GM12878 (cell line): ENCODE results near the gene HNRNPU. TPM values are rescaled to one million over a fixed set of nuclear protein-coding genes. Genes with fewer than 3 reads are reported as not detected.

Experiments used
- ATAC-seq: fragments of 200-7000 bp; cut with Tn5 transposase; 3 replicates; pipeline ENCODE4 v1.9.1; 2020; ENCODE audit warnings: mild to moderate bottlenecking, moderate library complexity
- BruUV-seq: library from RNA; stranded (reverse); fragments of 400-500 nt; replicated peaks from 2 replicates; lab custom pipeline; 2021; lab: Mats Ljungman, UMichigan
- CTCF ChIA-PET: fragments of 300-600 bp; sonication (Branson Sonifier 250); formaldehyde crosslinking; extraction: SDS; loops from one replicate; lab custom pipeline; 2021; ENCODE audit warnings: inconsistent platforms; lab: Yijun Ruan, JAX
- POLR2A ChIA-PET: fragments of 350-600 bp; formaldehyde crosslinking; extraction: SDS; loops from one replicate; lab custom pipeline; 2021; ENCODE audit warnings: inconsistent platforms; lab: Charles Lee
- RAD21 ChIA-PET: fragments of 300-600 bp; sonication (Branson Sonifier 250); formaldehyde crosslinking; loops from one replicate; lab custom pipeline; 2023; ENCODE audit warnings: antibody characterized with exemption; ENCODE audit not compliant: unreplicated experiment; lab: Charles Lee
- SMC1A ChIA-PET: fragments of 300-600 bp; sonication (Branson Sonifier 250); formaldehyde crosslinking; loops from one replicate; lab custom pipeline; 2023; ENCODE audit not compliant: unreplicated experiment, uncharacterized antibody; lab: Charles Lee
- DNase-seq: peaks from one replicate; pipeline ENCODE4 v3.0.0-alpha.2; 2011; ENCODE audit warnings: low read depth, low spot score
- FAIRE-seq: peaks from 3 replicates; lab custom pipeline; 2011; peaks lifted over from hg19 to GRCh38; lab: Jason Lieb, UNC
- H2AFZ ChIP-seq: 2 replicates; pipeline ENCODE4 v1.6.0; 2011; ENCODE audit warnings: low read depth, low read length, control low read depth; ENCODE audit not compliant: control insufficient read depth
- H3K27ac ChIP-seq: 2 replicates; pipeline ENCODE4 v1.5.1; 2011; ENCODE audit warnings: control low read depth; ENCODE audit not compliant: control insufficient read depth, insufficient read depth
- H3K27me3 ChIP-seq, 2 experiments: replicated peaks in 1 of 2; 2 replicates each; pipeline versions ENCODE4 v1.6.0 to v1.6.1; 2011; ENCODE audit warnings: low read length in 1 of 2; ENCODE audit not compliant: control insufficient read depth in 2 of 2, insufficient read depth in 2 of 2
- H3K36me3 ChIP-seq, 2 experiments: 2 replicates each; pipeline ENCODE4 v1.5.1; 2011; ENCODE audit warnings: low read length in 1 of 2; ENCODE audit not compliant: control insufficient read depth in 2 of 2, insufficient read depth in 2 of 2
- H3K4me1 ChIP-seq: 2 replicates; pipeline ENCODE4 v1.6.1; 2011; ENCODE audit warnings: mild to moderate bottlenecking, low read length, moderate library complexity, mixed read lengths; ENCODE audit not compliant: control insufficient read depth, insufficient read depth
- H3K4me2 ChIP-seq: 2 replicates; pipeline ENCODE4 v1.6.0; 2011; ENCODE audit warnings: control low read depth; ENCODE audit not compliant: control insufficient read depth, insufficient read depth
- H3K4me3 ChIP-seq: fragments of 200-600 bp; sonication (generic); 2 replicates; pipeline ENCODE4 v1.5.1; 2016
- H3K79me2 ChIP-seq: 2 replicates; pipeline ENCODE4 v1.6.0; 2011; ENCODE audit warnings: low read length; ENCODE audit not compliant: control insufficient read depth, insufficient read depth
- H3K9ac ChIP-seq: 2 replicates; pipeline ENCODE4 v1.8.0; 2011; ENCODE audit warnings: low read length, control low read depth, mixed read lengths; ENCODE audit not compliant: control insufficient read depth, insufficient read depth
- H3K9me3 ChIP-seq: replicated peaks from 3 replicates; pipeline ENCODE4 v1.5.1; 2011; ENCODE audit warnings: mild to moderate bottlenecking, low read length; ENCODE audit not compliant: control insufficient read depth, insufficient read depth
- H4K20me1 ChIP-seq: 2 replicates; pipeline ENCODE4 v1.6.0; 2011; ENCODE audit not compliant: control insufficient read depth, insufficient read depth
- BCL11A ChIP-seq: IDR thresholded peaks from 2 replicates; pipeline ENCODE4 v1.6.1; 2011; ENCODE audit warnings: low read depth, low read length
- BMI1 ChIP-seq: fragments of 450-650 bp; IDR thresholded peaks from 2 replicates; pipeline ENCODE4 v1.6.1; 2016; ENCODE audit warnings: mild to moderate bottlenecking, moderate library complexity, borderline replicate concordance
- BRCA1 ChIP-seq: IDR thresholded peaks from 2 replicates; pipeline ENCODE4 v1.6.1; 2011; ENCODE audit warnings: low read depth, low read length, improper control_type of control experiment
- FOS ChIP-seq: IDR thresholded peaks from 3 replicates; pipeline ENCODE4 v1.6.1; 2011; ENCODE audit warnings: borderline replicate concordance; ENCODE audit not compliant: insufficient read length; ENCODE audit errors: extremely low read depth
- IKZF2 ChIP-seq, 2 experiments: fragments of 450-650 bp; IDR thresholded peaks; 2 replicates each; pipeline ENCODE4 v1.6.1; 2017; ENCODE audit warnings: mild to moderate bottlenecking in 2 of 2, moderate library complexity in 2 of 2
- JUNB ChIP-seq: IDR thresholded peaks from 2 replicates; pipeline ENCODE4 v1.6.1; 2016; ENCODE audit warnings: antibody characterized with exemption, mild to moderate bottlenecking
- KLF5 ChIP-seq: fragments of 450-650 bp; IDR thresholded peaks from 2 replicates; pipeline ENCODE4 v1.6.1; 2014; ENCODE audit warnings: mild to moderate bottlenecking; ENCODE audit not compliant: partially characterized antibody
- LARP7 ChIP-seq: fragments of 450-650 bp; IDR thresholded peaks from 2 replicates; pipeline ENCODE4 v1.6.1; 2017; ENCODE audit warnings: mild to moderate bottlenecking
- RCOR1 ChIP-seq: conservative IDR thresholded peaks from 2 replicates; pipeline ENCODE4 v1.6.1; 2012; ENCODE audit warnings: low read depth, low read length, improper control_type of control experiment
- SIN3A ChIP-seq: IDR thresholded peaks from 2 replicates; pipeline ENCODE4 v1.6.1; 2012; ENCODE audit warnings: low read depth, low read length, improper control_type of control experiment
- SIX5 ChIP-seq: IDR thresholded peaks from 2 replicates; pipeline ENCODE4 v1.6.1; 2011; ENCODE audit warnings: mild to moderate bottlenecking, low read depth, low read length, moderate library complexity; ENCODE audit not compliant: severe bottlenecking
- SUZ12 ChIP-seq: fragments of 200-600 bp; sonication (generic); IDR thresholded peaks from one replicate; pipeline ENCODE4 v1.6.1; 2018; ENCODE audit warnings: antibody characterized with exemption, mild to moderate bottlenecking; ENCODE audit not compliant: unreplicated experiment
- TBL1XR1 ChIP-seq: IDR thresholded peaks from 2 replicates; pipeline ENCODE4 v1.6.1; 2012; ENCODE audit warnings: low read depth, low read length, improper control_type of control experiment
- WGBS: methylation state at CpG from one replicate; pipeline ENCODE4 v1.1.6; 2016; ENCODE audit warnings: low lambda C conversion rate; ENCODE audit not compliant: insufficient replicate concordance, insufficient coverage; ENCODE audit errors: missing lambda C conversion rate; 5-methylcytosine and 5-hydroxymethylcytosine counted together
- in situ Hi-C: fragments of 300-500 bp; cut with MboI; formaldehyde crosslinking; loops from 9 replicates; pipeline ENCODE4 v1.14.3; 2018; ENCODE audit warnings: mixed read lengths
- intact Hi-C: fragments of 100-400 bp; cut with micrococcal nuclease; formaldehyde crosslinking; loops from one replicate; pipeline ENCODE4 v1.14.2; 2022; ENCODE audit not compliant: unreplicated experiment
- polyA plus RNA-seq, 11 experiments: library from polyadenylated mRNA; depleted of rRNA in 4 of 11; unstranded in 6 of 11; stranded (reverse) in 5 of 11; fragments of >200 nt; fragmentation: Nextera tagmentation in 4 of 11; fragmentation: Illumina TruSeq in 1 of 11; extraction: Ambion mirVana in 4 of 11; extraction: Trizol in 1 of 11; gene quantifications; 1 replicate in 1 of 11; 2 replicates in 10 of 11; pipeline versions ENCODE4 v1.2.1 to v1.2.3, GENCODE V29; 2011 to 2016; ENCODE audit warnings: inconsistent platforms in 2 of 11, missing spikeins in 2 of 11, low read depth in 1 of 11
- total RNA-seq, 4 experiments: library from RNA; depleted of rRNA in 3 of 4; stranded (reverse); fragments of >200 nt in 3 of 4; fragmentation: Illumina TruSeq in 1 of 4; extraction: Trizol in 1 of 4; gene quantifications; 2 replicates each; pipeline versions ENCODE4 v1.2.1 to v1.2.3, GENCODE V29; 2013 to 2021
- TF ChIP-seq, protein P1 (sequence below): fragments of 450-650 bp; IDR thresholded peaks from 2 replicates; pipeline ENCODE4 v1.6.1; 2017; ENCODE audit warnings: antibody characterized with exemption, mild to moderate bottlenecking, moderate library complexity

HNRNPU gene
- total and polyA plus RNA-seq, 10 of the 15 experiments (the other 5 are each of a cell fraction or from before 2014, with no cell fraction given), result 163 to 569 (median 420) TPM

DNA sequence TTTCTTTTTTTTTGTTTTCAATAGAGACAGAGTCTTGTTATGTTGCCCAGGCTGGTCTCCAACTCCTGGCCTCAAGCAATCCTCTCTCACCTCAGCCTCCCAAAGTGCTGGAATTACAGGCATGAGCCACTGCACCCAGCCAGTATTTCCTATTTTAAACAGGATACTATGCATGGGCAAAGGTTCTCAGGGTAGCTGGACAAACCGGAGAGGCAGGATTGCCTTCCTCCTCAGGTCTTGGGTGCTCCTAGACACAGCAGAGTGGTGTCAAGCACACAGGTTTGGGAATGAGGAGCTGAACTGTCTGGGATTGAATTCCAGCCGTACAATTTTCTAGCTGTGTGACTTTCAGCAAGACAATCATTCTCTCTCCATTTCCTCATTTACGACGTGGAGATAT lies 22.9 kb upstream of the HNRNPU start:
- FAIRE-seq (no peak), DNase-seq (no peak), ATAC-seq (no peak)
- ChIA-PET POLR2A (no interaction called here), SMC1A (interaction anchor here (0.8 kb wide), 1 partner anchor 156 kb away, joined by 3 read pairs; no protein-coding TSS in a partner anchor), RAD21 (interaction anchor here (0.7 kb wide), 1 partner anchor 286 kb away, joined by 3 read pairs; no protein-coding TSS in a partner anchor), CTCF (interaction anchor here (1.2 kb wide), 1 partner anchor 155 kb away, joined by 5 read pairs; no protein-coding TSS in a partner anchor)
- no peak overlapping the region for H3K4me2 ChIP-seq
- no peak for TF ChIP-seq TBL1XR1
- no peak for TF ChIP-seq BCL11A
- no peak for TF ChIP-seq RCOR1
- TF ChIP-seq SUZ12, result no peak
- no peak for TF ChIP-seq BMI1
- no peak for TF ChIP-seq KLF5
- no peak for TF ChIP-seq BRCA1
- no peak for TF ChIP-seq SIN3A
- TF ChIP-seq JUNB, result no peak
- no peak for TF ChIP-seq FOS
- no peak for TF ChIP-seq IKZF2 (IDR thresholded peaks at IDR 0.05)
- no peak for TF ChIP-seq LARP7
- TF ChIP-seq SIX5, result no peak
- TF ChIP-seq, protein P1, sequence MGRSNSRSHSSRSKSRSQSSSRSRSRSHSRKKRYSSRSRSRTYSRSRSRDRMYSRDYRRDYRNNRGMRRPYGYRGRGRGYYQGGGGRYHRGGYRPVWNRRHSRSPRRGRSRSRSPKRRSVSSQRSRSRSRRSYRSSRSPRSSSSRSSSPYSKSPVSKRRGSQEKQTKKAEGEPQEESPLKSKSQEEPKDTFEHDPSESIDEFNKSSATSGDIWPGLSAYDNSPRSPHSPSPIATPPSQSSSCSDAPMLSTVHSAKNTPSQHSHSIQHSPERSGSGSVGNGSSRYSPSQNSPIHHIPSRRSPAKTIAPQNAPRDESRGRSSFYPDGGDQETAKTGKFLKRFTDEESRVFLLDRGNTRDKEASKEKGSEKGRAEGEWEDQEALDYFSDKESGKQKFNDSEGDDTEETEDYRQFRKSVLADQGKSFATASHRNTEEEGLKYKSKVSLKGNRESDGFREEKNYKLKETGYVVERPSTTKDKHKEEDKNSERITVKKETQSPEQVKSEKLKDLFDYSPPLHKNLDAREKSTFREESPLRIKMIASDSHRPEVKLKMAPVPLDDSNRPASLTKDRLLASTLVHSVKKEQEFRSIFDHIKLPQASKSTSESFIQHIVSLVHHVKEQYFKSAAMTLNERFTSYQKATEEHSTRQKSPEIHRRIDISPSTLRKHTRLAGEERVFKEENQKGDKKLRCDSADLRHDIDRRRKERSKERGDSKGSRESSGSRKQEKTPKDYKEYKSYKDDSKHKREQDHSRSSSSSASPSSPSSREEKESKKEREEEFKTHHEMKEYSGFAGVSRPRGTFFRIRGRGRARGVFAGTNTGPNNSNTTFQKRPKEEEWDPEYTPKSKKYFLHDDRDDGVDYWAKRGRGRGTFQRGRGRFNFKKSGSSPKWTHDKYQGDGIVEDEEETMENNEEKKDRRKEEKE, result no peak
- no TSS peak for BruUV-seq
- no peaks in the 10 kb centered on the region for H3K4me1 ChIP-seq
- WGBS, result 87% methylated on average over 4 of the region's 4 CpGs
- no peaks in the 10 kb centered on the region for H3K36me3 ChIP-seq
- in situ Hi-C loops, result no loop called here
- no peaks in the 10 kb centered on the region for H3K9me3 ChIP-seq
- H3K4me3 ChIP-seq, result no peak overlapping the region
- no peak overlapping the region for H3K9ac ChIP-seq
- no peaks in the 10 kb centered on the region; a peak in 1 of 4 replicates for H3K27me3 ChIP-seq
- H3K27ac ChIP-seq, result no peak overlapping the region
- H4K20me1 ChIP-seq, result no peaks in the 10 kb centered on the region
- no peaks in the 10 kb centered on the region for H3K79me2 ChIP-seq
- intact Hi-C loops, result no loop called here
- no peak overlapping the region for H2AFZ ChIP-seq
